NCI-H2196 treated with DMSO at 0.1 percent for 48 hours (cell line): ENCODE measurements around the gene FAF1.
"Not testable (repeated sequence)": the region's sequence is repeated elsewhere in the genome, so short reads cannot be mapped to it uniquely, and the experiment has no call there.

Source experiments
- DNase-seq: peaks from one replicate; lab custom pipeline; 2025; ENCODE audit not compliant: unreplicated experiment; lab: John Stamatoyannopoulos, UW

The FAF1 gene

GRCh38 chr1:50964863-50965262 is 4.8 kb upstream of the FAF1 start:
- DNase-seq: no peak

GRCh38 chr1:50959303-50959912 is 659 bp downstream of the FAF1 start:
- DNase-seq: no peak

- DNase-seq: no peak
These were observed 5.0 kb downstream of the FAF1 start for GRCh38 chr1:50955116-50955515.

GRCh38 chr1:50952566-50952965 is 7.5 kb downstream of the FAF1 start:
- not testable (repeated sequence) for DNase-seq

GRCh38 chr1:50950396-50950795 is 9.7 kb downstream of the FAF1 start:
- DNase-seq: no peak

- DNase-seq: no peak
These were observed 10.6 kb downstream of the FAF1 start for GRCh38 chr1:50949286-50949982.

GRCh38 chr1:50942334-50942733 is 17.7 kb downstream of the FAF1 start:
- no peak for DNase-seq

- DNase-seq: no peak
These were observed 19.8 kb downstream of the FAF1 start for GRCh38 chr1:50940291-50940690.

GRCh38 chr1:50936321-50936720 is 23.7 kb downstream of the FAF1 start:
- DNase-seq: no peak

- not testable (repeated sequence) for DNase-seq
These were observed 24.8 kb downstream of the FAF1 start for GRCh38 chr1:50935276-50935675.

GRCh38 chr1:50934838-50935237 is 25.2 kb downstream of the FAF1 start:
- no peak for DNase-seq

- not testable (repeated sequence) for DNase-seq
These were observed 26.3 kb downstream of the FAF1 start for GRCh38 chr1:50933770-50934169.

- not testable (repeated sequence) for DNase-seq
These were observed 28.0 kb downstream of the FAF1 start for GRCh38 chr1:50932043-50932442.

- DNase-seq: no peak
These were observed 28.9 kb downstream of the FAF1 start for GRCh38 chr1:50930965-50931737.

GRCh38 chr1:50930193-50930592 is 29.9 kb downstream of the FAF1 start:
- DNase-seq: no peak

- peak; percentile 21 for DNase-seq
These were observed 30.6 kb downstream of the FAF1 start for GRCh38 chr1:50929376-50929958.

GRCh38 chr1:50923564-50923963 is 36.5 kb downstream of the FAF1 start:
- DNase-seq: no peak

- no peak for DNase-seq
These were observed 39.0 kb downstream of the FAF1 start for GRCh38 chr1:50921029-50921428.

GRCh38 chr1:50920409-50920808 is 39.7 kb downstream of the FAF1 start:
- DNase-seq: no peak

- DNase-seq: no peak
These were observed 42.6 kb downstream of the FAF1 start for GRCh38 chr1:50917138-50918137.
